ENCODE results near the gene MPP3. TPM values are rescaled to one million over a fixed set of nuclear protein-coding genes. Genes with fewer than 3 reads are reported as not detected.

Gene MPP3
- total RNA-seq, 1 donor from 2014 or later: 11.8 TPM

Other genes starting within 250 kb of the MPP3 start
- 9.8 TPM for gene MEOX1, start 171.2 kb downstream of the MPP3 start, total RNA-seq
- not detected for gene SOST, start 74.4 kb downstream of the MPP3 start, total RNA-seq
- gene DUSP3, start 54.2 kb downstream of the MPP3 start, total RNA-seq: 91.9 TPM
- not detected for gene CFAP97D1, start 52.7 kb downstream of the MPP3 start, total RNA-seq
- 1.4 TPM for gene CD300LG, start 14.0 kb upstream of the MPP3 start, total RNA-seq
- 9.8 TPM for gene MPP2, start 74.4 kb upstream of the MPP3 start, total RNA-seq
- not detected for gene PPY, start 109.3 kb upstream of the MPP3 start, total RNA-seq
- not detected for gene PYY, start 120.8 kb upstream of the MPP3 start, total RNA-seq
- gene NAGS, start 171.5 kb upstream of the MPP3 start, total RNA-seq: 2.2 TPM
- gene TMEM101, start 181.8 kb upstream of the MPP3 start, total RNA-seq: 20.3 TPM
- gene LSM12, start 233.5 kb upstream of the MPP3 start, total RNA-seq: 62.5 TPM
- 76.2 TPM for gene G6PC3, start 237.6 kb upstream of the MPP3 start, total RNA-seq

Measured in ureter (tissue), 1 donor.